Posterior vena cava (tissue), 2 donors: ENCODE data around the gene ATG4C. TPM values are rescaled to one million over a fixed set of nuclear protein-coding genes. Genes with fewer than 3 reads are reported as not detected.
"Not testable (repeated sequence)": the region's sequence is repeated elsewhere in the genome, so short reads cannot be mapped to it uniquely, and the experiment has no call there.

Source experiments
- DNase-seq: peaks from one replicate; pipeline ENCODE4 v3.0.0-alpha.2; 2020; ENCODE audit warnings: low spot score
- intact Hi-C, 2 donors: fragments of 100-400 bp; cut with DNase I; formaldehyde crosslinking; loops; one replicate each; pipeline versions ENCODE4 v1.14.1 to v1.14.2; 2022 to 2023
- long read RNA-seq, 2 donors: library from polyadenylated mRNA; unstranded; transcript quantifications; one replicate each; pipeline ENCODE4 v2.0.0, GENCODE V29; 2020 to 2021
- total RNA-seq, 2 donors: library from RNA; stranded (reverse); fragmentation: NEBNext Ultra II Directional; extraction: Animal tissue kit (Norgen Biotek cat#: 25700); gene quantifications; one replicate each; pipeline ENCODE4 v1.2.1, GENCODE V29; 2021
- donor health status: DM: yes; HTN: yes; CAD: no.
- donor health status: DM: yes; HTN: yes; CAD: no.

Gene ATG4C
- total RNA-seq = 10 to 100 TPM; 10.5 to 14.5 TPM
- long read RNA-seq, donor 1, partial matches to known transcripts = 1 of 6 reads
- long read RNA-seq, donor 1, other reads (novel, unspliced or antisense) = 2 of 6 reads
- long read RNA-seq, donor 2, transcript ATG4C-201 (11 exons, 2,938 nt) = major isoform, 9 of 14 reads
- long read RNA-seq, donor 2, partial matches to known transcripts = 1 of 14 reads
- long read RNA-seq, donor 2, other reads (novel, unspliced or antisense) = 1 of 14 reads

DNA sequence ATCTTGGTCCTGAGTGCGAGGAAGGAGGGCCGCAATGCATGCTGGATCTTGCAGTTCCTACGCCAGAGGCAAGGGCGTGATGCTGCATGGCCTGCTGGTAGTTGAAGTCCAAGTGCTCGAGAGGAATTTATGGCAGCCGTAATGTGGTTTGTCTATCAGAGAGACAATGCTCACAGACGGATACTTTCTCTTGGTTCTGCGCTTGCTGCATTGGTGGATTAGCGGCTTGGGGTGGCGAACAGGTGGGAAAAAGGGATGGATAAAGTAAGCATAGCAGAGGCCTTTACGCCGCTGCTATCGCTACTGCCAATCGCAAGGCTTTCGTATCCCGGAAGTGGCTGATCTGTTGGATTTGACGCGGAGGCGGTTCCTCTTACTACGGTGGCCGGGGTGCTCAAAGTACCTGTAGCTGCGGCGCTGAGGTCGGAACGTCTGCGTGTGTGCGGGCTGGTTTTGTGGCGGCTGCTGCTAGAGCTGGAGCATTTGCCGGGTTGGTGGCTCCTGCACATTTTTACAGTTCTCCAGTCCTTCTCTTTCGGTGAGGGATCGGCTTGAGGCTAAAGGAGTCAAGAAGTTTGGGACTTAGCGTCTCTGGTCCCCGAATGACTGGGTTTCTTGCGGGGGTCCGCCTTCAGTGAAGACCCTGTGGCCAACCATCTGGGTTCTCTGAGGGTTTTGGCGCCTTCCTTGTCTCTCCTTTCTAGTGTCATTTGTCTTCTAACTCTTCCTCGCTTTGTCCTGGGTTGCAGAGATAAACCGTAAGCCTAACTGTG, at the start of gene ATG4C:
Gene ATG4C, plus strand, starts transcription at position 397 of the 773 bp plus-strand sequence. CDS start 19,655 bp downstream, outside the sequence.
- intact Hi-C loops = no loop called here
- peak; percentile 98 for DNase-seq

- no peak for DNase-seq
- intact Hi-C loops = no loop called here
Measured at GRCh38 chr1:62735491-62736171, 48.3 kb upstream of the ATG4C start.

GRCh38 chr1:62740701-62741100, 43.2 kb upstream of the ATG4C start:
- intact Hi-C loops = loop anchor here in 1 of 2 donors (10.0 kb wide), 2 partner anchors 206 to 236 kb away; no protein-coding TSS in a partner anchor
- not testable (repeated sequence) for DNase-seq

GRCh38 chr1:62744611-62745577, 39.0 kb upstream of the ATG4C start:
- no peak for DNase-seq
- intact Hi-C loops = loop anchor here in 1 of 2 donors (10.0 kb wide), 2 partner anchors 210 to 240 kb away; no protein-coding TSS in a partner anchor

DNA sequence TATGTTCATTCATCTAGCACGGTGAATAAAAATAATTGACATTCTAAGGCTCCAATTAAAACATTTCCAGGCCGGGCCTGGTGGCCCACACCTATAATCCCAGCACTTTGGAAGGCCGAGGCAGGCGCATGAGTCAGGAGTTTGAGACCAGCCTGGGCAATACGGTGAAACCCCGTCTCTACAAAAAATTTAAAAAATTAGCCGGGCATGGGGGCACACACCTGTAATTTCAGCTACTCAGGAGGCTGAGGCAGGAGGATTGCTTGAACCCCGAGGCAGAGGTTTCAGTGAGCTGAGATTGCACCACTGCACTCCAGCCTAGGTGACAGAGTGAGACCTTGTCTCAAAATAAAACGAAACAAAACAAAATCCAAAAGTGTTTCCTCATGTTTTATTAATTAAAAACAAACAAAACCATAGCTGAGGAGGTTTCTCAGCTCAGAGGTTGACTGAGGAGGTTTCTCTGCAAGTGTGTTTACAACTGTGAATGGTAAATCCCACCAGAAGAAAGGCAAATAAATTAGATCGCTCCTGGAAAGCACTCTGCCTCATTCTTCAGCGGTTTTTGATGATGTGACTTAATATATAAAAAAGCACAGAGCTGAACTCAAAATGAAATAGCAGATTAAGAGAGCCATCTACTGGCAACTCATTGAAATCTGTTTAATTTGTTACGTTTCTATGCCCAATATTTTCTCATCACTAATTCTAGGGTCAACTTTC, 37.7 kb upstream of the ATG4C start:
- intact Hi-C loops = loop anchor here in 1 of 2 donors (10.0 kb wide), 2 partner anchors 211 to 241 kb away; no protein-coding TSS in a partner anchor
- no peak for DNase-seq

DNA sequence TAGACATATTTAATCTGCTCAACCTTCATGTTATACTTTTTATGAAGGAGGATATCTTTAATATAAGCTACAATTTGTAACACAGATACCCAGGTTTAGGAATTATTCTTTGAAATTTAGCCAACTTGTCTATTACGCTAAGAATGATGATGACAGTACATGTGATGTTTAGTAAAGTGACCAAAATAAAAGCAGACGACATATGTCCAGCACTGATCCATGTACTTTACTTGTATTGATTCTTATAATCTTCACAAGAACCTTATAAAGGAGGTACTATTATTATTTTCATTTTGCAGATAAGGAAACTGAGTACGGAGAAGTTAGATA, 37.2 kb upstream of the ATG4C start:
- no peak for DNase-seq
- intact Hi-C loops = loop anchor here in 1 of 2 donors (10.0 kb wide), 2 partner anchors 212 to 242 kb away; no protein-coding TSS in a partner anchor

- intact Hi-C loops = no loop called here
- DNase-seq = no peak
Measured at GRCh38 chr1:62753031-62753965, 30.6 kb upstream of the ATG4C start.

- intact Hi-C loops, DNase-seq: not testable (repeated sequence)
Measured at GRCh38 chr1:62754938-62755337, 29.0 kb upstream of the ATG4C start.

DNA sequence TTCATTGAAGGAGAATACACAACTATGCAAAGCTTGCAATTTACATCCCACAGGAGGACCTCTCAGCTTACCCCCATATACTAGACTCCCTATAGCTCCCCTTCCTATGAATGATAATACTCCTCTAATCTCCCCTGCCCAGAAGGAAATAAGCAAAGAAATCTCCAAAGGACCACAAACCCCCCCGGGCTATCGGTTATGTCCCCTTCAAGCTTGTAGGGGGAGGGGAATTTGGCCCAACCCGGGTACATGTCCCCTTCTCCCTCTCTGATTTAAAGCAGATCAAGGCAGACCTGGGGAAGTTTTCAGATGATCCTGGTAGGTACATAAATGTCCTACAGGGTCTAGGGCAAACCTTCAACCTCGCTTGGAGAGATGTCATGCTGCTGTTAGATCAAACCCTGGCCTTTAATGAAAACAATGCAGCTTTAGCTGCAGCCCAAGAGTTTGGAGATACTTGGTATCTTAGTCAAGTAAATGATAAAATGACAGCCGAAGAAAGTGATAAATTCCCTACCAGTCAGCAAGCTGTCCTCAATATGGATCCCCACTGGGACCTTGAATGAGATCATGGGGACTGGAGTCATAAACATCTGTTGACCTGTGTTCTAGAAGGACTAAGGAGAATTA, 27.6 kb upstream of the ATG4C start:
- intact Hi-C loops, DNase-seq: not testable (repeated sequence)

DNA sequence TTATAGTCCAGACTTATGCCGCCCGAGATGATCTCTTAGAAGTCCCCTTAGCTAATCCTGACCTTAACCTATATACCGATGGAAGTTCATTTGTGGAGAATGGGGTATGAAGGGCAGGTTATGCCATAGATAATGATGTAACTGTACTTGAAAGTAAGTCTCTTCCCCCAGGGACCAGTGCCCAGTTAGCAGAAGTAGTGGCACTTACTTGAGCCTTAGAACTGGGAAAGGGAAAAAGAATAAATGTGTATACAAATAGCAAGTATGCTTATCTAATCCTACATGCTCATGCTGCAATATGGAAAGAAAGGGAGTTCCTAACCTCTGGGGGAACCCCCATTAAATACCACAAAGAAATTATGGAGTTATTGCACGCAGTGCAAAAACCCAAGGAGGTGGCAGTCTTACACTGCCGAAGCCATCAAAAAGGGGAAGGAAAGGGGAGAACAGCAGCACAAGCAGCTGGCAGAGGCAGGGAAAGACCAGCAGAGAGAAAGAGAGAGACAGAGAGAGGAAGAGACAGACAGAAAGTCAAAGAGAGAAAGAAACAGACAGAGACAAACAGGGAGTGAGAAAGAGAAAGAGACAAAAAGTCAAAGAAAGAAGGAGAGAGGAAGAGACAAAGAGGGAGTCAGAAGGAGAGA, 24.6 kb upstream of the ATG4C start:
- intact Hi-C loops, DNase-seq: not testable (repeated sequence)

DNA sequence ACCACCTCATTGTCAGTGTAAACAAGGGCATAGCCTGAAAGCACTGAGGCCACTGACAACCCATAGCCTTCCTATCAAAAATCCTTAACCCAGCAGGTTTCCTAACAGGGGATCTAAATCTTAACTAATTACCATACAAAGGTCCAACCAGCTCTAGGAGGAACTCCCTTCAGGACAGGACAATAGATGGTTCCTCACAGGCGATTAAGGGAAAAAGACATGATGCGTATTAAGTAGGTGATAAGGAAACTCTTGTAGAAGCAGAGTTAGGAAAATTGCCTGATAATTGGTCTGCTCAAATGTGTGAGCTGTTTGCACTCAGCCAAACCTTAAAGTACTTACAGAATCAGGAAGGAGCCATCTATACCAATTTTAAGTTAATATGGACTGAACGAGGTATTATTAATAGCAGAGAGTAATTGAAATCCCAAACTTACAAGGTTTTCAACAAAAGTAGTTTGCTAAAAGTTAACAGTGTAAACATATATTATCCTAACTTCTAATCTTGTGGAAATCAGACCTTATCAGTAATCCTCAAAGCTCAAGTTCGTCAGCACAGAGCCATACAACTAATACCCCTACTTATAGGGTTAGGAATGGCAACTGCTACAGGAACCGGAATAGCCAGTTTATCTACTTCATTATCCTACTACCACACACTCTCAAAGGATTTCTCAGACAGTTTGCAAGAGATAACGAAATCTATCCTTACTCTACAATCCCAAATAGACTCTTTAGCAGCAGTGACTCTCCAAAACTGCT, 23.7 kb upstream of the ATG4C start:
- intact Hi-C loops = not testable (repeated sequence)

GRCh38 chr1:62761223-62761870, 22.6 kb upstream of the ATG4C start:
- intact Hi-C loops, DNase-seq: not testable (repeated sequence)

More for the DNA sequence above, 23.7 kb upstream of the ATG4C start:
- DNase-seq = not testable (repeated sequence)

GRCh38 chr1:62762027-62762426, 21.9 kb upstream of the ATG4C start:
- DNase-seq, intact Hi-C loops: not testable (repeated sequence)

- no peak for DNase-seq
- intact Hi-C loops = no loop called here
Measured at GRCh38 chr1:62765981-62766380, 18.0 kb upstream of the ATG4C start.

DNA sequence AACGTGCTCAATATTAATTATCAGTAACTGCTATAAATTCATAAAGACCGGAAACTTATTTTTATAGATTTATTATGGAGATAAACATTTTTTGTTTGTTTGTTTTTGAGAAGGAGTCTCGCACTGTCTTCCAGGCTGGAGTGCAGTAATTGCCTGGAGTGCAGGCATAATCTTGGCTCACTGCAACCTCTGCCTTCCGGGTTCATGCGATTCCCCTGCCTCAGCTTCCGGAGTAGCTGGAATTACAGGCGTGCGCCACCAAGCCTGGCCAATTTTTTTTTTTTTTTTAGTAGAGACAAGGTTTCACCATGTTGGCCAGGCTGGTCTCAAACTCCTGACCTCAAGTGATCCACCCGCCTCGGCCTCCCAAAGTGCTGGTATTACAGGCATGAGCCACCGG, 15.4 kb upstream of the ATG4C start:
- DNase-seq, intact Hi-C loops: not testable (repeated sequence)
